ENCODE results near the gene SUMO4. TPM values are rescaled to one million over a fixed set of nuclear protein-coding genes. Genes with fewer than 3 reads are reported as not detected.
A peak's percentile ranks its signal among the peaks of the same experiment; 100 is the strongest.

SUMO4 gene
- total RNA-seq, 6 donors from 2014 or later: 1.9 to 8.4 (median 3.5) TPM

DNA sequence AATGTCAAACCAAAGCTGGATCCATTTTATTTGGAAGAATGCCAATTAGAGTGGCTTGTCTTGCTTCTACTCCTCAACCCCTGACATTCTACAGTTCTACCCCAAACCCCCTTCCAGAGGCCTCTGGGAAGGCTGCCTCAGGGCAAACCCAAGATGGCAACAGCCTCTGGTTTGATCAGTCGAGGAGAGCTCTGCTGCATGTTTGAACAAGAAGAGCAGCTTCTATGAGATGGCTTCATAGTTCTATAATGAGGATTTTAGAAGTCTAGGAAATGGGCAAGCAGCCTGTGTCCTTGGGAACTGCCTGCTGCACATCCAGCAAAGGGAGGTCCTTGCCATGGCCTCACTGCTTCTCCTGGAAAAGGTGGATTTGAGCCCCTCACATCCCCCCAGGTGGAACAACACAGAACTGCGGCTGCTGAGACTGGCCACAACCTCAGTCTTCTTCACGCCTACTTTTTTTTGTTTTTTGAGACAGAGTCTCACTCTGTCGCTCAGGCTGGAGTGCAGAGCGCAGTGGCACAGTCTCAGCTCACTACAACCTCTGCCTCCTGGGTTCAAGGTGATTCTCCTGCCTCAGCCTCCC lies 46.8 kb downstream of the SUMO4 start:
- DNase-seq: no peak
- Histone ChIP-seq H3K36me3 (no peaks in the 10 kb centered on the region), H3K9me3 (no peaks in the 10 kb centered on the region), H3K4me1 (peaks cover 13 to 20% (median 15%) of the 10 kb centered on the region in 4 donors), H3K4me3 (no peak overlapping the region), H3K27me3 (peaks cover 0 to 10% (median 0%) of the 10 kb centered on the region in 4 donors), H3K27ac (no peak overlapping the region)
- ATAC-seq (ENCODE audit: low FRiP score in 2 of 2): no peak
- WGBS, 2 donors: 89 to 95% methylated on average over 5 of the region's 5 CpGs
- TF ChIP-seq, protein P1, sequence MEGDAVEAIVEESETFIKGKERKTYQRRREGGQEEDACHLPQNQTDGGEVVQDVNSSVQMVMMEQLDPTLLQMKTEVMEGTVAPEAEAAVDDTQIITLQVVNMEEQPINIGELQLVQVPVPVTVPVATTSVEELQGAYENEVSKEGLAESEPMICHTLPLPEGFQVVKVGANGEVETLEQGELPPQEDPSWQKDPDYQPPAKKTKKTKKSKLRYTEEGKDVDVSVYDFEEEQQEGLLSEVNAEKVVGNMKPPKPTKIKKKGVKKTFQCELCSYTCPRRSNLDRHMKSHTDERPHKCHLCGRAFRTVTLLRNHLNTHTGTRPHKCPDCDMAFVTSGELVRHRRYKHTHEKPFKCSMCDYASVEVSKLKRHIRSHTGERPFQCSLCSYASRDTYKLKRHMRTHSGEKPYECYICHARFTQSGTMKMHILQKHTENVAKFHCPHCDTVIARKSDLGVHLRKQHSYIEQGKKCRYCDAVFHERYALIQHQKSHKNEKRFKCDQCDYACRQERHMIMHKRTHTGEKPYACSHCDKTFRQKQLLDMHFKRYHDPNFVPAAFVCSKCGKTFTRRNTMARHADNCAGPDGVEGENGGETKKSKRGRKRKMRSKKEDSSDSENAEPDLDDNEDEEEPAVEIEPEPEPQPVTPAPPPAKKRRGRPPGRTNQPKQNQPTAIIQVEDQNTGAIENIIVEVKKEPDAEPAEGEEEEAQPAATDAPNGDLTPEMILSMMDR (IDR thresholded peaks at IDR 0.05): no peak
- no peak for TF ChIP-seq POLR2A (IDR thresholded peaks at IDR 0.05)
- no peak for TF ChIP-seq POLR2AphosphoS5 (IDR thresholded peaks at IDR 0.05)
- TF ChIP-seq EP300 (IDR thresholded peaks at IDR 0.05): no peak

DNA sequence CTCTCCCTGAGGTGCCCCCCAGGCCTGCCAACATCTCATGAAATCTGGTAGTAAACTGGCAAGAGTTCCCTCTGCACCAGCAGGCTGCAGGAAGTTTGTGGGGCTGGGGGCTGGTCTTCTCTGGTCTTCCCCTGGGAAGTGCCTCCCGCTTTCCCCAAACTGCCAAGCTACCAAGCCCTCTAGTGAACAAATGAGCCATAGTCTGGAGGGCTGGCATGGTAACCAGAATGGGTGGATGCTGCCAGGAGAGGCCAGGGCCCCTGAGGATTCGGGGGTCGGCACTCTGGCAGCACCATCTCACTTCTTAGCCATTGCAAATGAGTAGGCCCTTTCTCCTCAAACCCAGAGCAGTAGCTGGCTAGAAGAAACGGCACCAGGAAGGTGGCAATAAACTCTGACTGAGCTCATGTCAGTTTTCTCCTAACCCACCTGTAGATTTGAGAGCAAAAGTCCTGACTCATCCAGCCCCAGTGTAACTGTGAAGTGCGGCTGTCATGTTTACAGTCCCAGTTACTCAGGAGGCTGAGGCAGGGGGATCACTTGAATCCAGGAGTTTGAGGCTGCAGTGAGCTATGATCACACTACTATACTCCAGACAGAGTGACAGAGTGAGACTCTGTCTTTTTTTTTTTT lies 48.9 kb downstream of the SUMO4 start:
- no peak for ATAC-seq (ENCODE audit: low FRiP score in 2 of 2)
- Histone ChIP-seq H3K4me3 (no peak overlapping the region), H3K27ac (no peak overlapping the region), H3K9me3 (no peaks in the 10 kb centered on the region), H3K36me3 (no peaks in the 10 kb centered on the region), H3K27me3 (peaks cover 0 to 10% (median 0%) of the 10 kb centered on the region in 4 donors), H3K4me1 (peaks cover 21 to 36% (median 24%) of the 10 kb centered on the region in 4 donors)
- no peak for DNase-seq
- 94 to 95% methylated on average over 3 to 5 of the region's 5 CpGs for WGBS, 2 donors
- TF ChIP-seq EP300 (IDR thresholded peaks at IDR 0.05) (no peak), POLR2AphosphoS5 (IDR thresholded peaks at IDR 0.05) (no peak), POLR2A (IDR thresholded peaks at IDR 0.05) (no peak)
- TF ChIP-seq, protein P1 (IDR thresholded peaks at IDR 0.05): no peak

DNA sequence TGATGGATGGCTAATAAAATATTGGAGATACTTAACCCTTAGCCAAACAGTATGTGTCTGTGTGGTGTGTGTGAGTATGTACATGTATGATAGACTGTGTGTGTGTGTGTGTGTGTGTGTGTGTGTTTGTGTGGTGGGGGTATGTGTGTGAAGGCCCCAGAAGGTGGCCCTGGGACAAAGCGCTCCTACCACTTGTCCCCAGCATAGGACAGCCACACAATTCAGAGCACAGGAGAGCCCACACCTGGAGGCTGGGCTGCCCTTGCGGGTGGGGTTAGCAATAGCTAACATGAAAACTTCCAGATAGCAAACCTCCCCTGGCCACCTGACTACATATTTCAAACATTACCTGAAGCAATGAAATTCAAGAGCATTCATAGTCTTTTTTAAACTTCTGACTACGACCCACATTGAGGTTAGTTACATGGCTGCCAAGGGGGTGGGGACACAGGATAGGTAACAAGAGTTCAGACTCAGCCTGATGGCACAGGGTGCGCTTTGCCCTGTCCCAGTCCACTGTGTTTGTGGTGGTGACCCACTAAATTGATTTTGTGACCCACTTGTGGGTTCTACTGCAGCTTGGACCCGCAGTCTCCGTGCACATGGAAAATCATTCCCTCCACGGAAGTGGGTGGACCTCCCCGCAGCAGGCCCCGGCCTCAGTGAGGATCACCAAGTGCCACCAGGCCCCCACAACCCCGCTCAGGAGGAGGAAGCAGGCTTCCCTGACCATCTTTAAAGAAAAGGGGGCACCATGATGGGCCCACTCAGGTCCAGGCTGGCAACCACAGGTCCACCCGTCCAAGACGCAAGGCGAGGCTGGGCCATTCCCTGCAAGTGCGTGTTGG lies 50.0 kb downstream of the SUMO4 start:
- H3K36me3 ChIP-seq: no peaks in the 10 kb centered on the region
- H3K9me3 ChIP-seq: no peaks in the 10 kb centered on the region
- H3K27ac ChIP-seq: peak overlapping the region in 1 of 4 donors; percentile 68
- WGBS, 2 donors: 79 to 91% methylated on average over 9 to 14 of the region's 14 CpGs
- ATAC-seq (ENCODE audit: low FRiP score in 2 of 2) (no peak), DNase-seq (no peak)
- peaks cover 32 to 47% (median 34%) of the 10 kb centered on the region in 4 donors for H3K4me1 ChIP-seq
- H3K27me3 ChIP-seq: peaks cover 0 to 10% (median 0%) of the 10 kb centered on the region in 4 donors
- TF ChIP-seq POLR2AphosphoS5 (IDR thresholded peaks at IDR 0.05) (no peak), POLR2A (IDR thresholded peaks at IDR 0.05) (no peak), EP300 (IDR thresholded peaks at IDR 0.05) (no peak)
- TF ChIP-seq, protein P1 (IDR thresholded peaks at IDR 0.05): no peak
- peak overlapping the region; percentile 18 to 60 (median 54) for H3K4me3 ChIP-seq

Other genes with a start within 250 kb of the SUMO4 start
- 10 to 100 TPM; 46.5 to 99.5 (median 52.7) TPM for gene TAB2, start 82.5 kb upstream of the SUMO4 start, total RNA-seq
- gene ZC3H12D, start 84.8 kb downstream of the SUMO4 start, total RNA-seq: 1 to 10 TPM; 1.4 to 5.7 (median 2.6) TPM
- 10 to 100 TPM; 15.1 to 50.6 (median 21.8) TPM for gene PPIL4, start 145.8 kb downstream of the SUMO4 start, total RNA-seq
- gene GINM1, start 166.1 kb downstream of the SUMO4 start, total RNA-seq: 10 to 100 TPM; 13.6 to 42.4 (median 37.7) TPM
- gene KATNA1, start 248.5 kb downstream of the SUMO4 start, total RNA-seq: 10 to 100 TPM in 5 of 6 donors, 1 to 10 TPM in 1; 7.2 to 36.1 (median 16.3) TPM